Peyer's patch (tissue), 4 donors: ENCODE data around the gene CIAO2B. TPM values are rescaled to one million over a fixed set of nuclear protein-coding genes. Genes with fewer than 3 reads are reported as not detected.

Experiments used
- DNase-seq, 3 donors: peaks; one replicate each; pipeline ENCODE4 v3.0.0-alpha.2; 2017 to 2019
- H3K27ac ChIP-seq, 4 donors: fragments of 200-600 bp; sonication (generic); one replicate each; pipeline ENCODE4 v1.5.1; 2016 to 2019
- H3K27me3 ChIP-seq, 2 donors: fragments of 200-600 bp; sonication (generic); one replicate each; pipeline ENCODE4 v1.5.1; 2019
- H3K36me3 ChIP-seq, 3 donors: fragments of 200-600 bp; sonication (generic); one replicate each; pipeline ENCODE4 v1.5.1; 2016 to 2019
- H3K4me1 ChIP-seq, 4 donors: fragments of 200-600 bp; sonication (generic); one replicate each; pipeline ENCODE4 v1.5.1; 2016 to 2019
- H3K4me3 ChIP-seq, 4 donors: fragments of 200-600 bp; sonication (generic); 1 replicate in 3 of 4; 2 replicates in 1 of 4; pipeline ENCODE4 v1.5.1; 2016 to 2019; ENCODE audit warnings: mild to moderate bottlenecking in 1 of 4
- H3K9me3 ChIP-seq, 4 donors: fragments of 200-600 bp; sonication (generic); one replicate each; pipeline ENCODE4 v1.5.1; 2016 to 2019; ENCODE audit warnings: mild to moderate bottlenecking in 1 of 4
- POLR2A ChIP-seq, 2 donors: fragments of 450-650 bp; IDR thresholded peaks; one replicate each; pipeline ENCODE4 v1.5.1; 2017; ENCODE audit warnings: antibody characterized with exemption in 2 of 2, mild to moderate bottlenecking in 2 of 2, moderate library complexity in 2 of 2
- total RNA-seq, 4 donors: library from RNA; depleted of rRNA; stranded (reverse); fragments of >200 nt; gene quantifications; one replicate each; pipeline ENCODE4 v1.1.0, GENCODE V29; 2016
- TF ChIP-seq, protein P1 (sequence below), 6 experiments: fragments of 450-650 bp in 4 of 6; fragments of 200-600 bp in 2 of 6; sonication (generic) in 1 of 6; IDR thresholded peaks; one replicate each; pipeline ENCODE4 v1.5.1; 2017 to 2019; ENCODE audit warnings: antibody characterized with exemption in 6 of 6, mild to moderate bottlenecking in 3 of 6, moderate library complexity in 1 of 6

Gene CIAO2B
- total RNA-seq = 10 to 100 TPM; 28.1 to 72.7 (median 55.2) TPM

DNA sequence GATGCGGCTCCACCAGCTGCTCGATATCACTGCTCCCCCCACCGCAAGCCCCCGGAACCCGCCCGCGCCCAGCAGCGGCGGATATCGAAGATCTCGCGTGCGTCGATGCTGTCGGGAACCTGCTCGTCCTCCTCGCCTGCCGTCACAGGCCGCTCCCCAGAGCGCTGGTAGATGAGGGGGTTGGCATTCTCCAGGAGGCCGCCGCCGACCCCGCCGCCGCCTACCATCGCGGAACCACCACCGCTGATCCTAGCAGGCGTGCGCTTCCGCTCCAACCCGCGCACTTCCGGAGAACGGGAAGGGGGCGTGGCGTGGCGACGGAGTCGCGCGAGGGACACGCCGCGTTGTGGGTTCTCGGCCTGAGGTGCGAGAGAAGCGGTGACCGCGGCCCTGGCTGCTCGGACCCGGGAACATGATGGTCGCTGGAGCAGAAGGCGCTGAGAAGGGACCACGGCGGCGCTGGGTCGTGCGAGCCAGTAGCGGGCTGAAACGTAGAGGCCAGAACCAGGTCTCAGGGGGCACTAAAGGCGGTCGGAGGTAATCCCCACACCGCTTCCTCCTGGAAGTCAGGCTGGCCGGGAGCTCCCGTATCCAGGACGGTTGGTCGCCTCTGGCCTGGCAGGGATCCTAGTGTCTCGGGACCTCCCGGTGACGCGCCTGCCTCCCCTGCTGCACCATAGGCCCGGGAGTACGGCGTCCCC is at the start of gene CIAO2B:
Gene CIAO2B, minus strand, starts transcription at position 265 of the 701 bp plus-strand sequence. Its CDS starts 38 bp downstream, at position 227.
- TF ChIP-seq POLR2A (IDR thresholded peaks at IDR 0.05) = peak; percentile 84 to 96
- TF ChIP-seq, protein P1, sequence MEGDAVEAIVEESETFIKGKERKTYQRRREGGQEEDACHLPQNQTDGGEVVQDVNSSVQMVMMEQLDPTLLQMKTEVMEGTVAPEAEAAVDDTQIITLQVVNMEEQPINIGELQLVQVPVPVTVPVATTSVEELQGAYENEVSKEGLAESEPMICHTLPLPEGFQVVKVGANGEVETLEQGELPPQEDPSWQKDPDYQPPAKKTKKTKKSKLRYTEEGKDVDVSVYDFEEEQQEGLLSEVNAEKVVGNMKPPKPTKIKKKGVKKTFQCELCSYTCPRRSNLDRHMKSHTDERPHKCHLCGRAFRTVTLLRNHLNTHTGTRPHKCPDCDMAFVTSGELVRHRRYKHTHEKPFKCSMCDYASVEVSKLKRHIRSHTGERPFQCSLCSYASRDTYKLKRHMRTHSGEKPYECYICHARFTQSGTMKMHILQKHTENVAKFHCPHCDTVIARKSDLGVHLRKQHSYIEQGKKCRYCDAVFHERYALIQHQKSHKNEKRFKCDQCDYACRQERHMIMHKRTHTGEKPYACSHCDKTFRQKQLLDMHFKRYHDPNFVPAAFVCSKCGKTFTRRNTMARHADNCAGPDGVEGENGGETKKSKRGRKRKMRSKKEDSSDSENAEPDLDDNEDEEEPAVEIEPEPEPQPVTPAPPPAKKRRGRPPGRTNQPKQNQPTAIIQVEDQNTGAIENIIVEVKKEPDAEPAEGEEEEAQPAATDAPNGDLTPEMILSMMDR (IDR thresholded peaks at IDR 0.05) = no peak
- peak within 1 kb of the TSS; percentile 80 to 98 (median 92) for H3K4me3 ChIP-seq
- H3K36me3 ChIP-seq = peaks cover 0 to 26% (median 0%) of the 10 kb centered on the region in 3 donors
- peak; percentile 81 to 95 (median 93) for DNase-seq
- H3K27ac ChIP-seq = peak within 1 kb of the TSS; percentile 92 to 97 (median 92)
- peaks cover 5 to 55% (median 13%) of the 10 kb centered on the region in 4 donors for H3K4me1 ChIP-seq
- no peaks in the 10 kb centered on the region for H3K27me3 ChIP-seq
- H3K9me3 ChIP-seq = no peaks in the 10 kb centered on the region

DNA sequence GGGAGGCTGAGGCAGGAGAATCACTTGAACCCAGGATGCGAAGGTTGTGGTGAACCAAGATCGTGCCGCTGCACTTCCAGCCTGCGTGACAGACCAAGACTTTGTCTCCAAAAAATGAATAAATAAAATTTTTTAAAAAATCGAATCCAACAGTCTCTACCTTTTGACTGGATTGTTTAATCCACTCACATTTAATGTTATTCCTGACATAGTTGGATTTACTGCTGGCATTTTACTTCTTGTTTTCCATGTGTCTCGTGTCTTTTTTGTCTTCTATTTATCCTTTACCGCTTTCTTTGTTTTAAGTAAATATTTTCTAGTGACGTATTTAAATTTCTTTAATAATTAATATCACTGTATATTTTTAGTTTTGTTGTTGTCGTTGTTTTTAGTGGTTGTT is 48.8 kb upstream of the CIAO2B start:
- H3K27me3 ChIP-seq = no peaks in the 10 kb centered on the region
- H3K9me3 ChIP-seq = no peaks in the 10 kb centered on the region
- no peak overlapping the region for H3K4me3 ChIP-seq
- no peak for TF ChIP-seq POLR2A (IDR thresholded peaks at IDR 0.05)
- TF ChIP-seq, protein P1 (IDR thresholded peaks at IDR 0.05) = no peak
- no peak for DNase-seq
- no peaks in the 10 kb centered on the region for H3K36me3 ChIP-seq
- H3K27ac ChIP-seq = no peak overlapping the region
- no peaks in the 10 kb centered on the region for H3K4me1 ChIP-seq

DNA sequence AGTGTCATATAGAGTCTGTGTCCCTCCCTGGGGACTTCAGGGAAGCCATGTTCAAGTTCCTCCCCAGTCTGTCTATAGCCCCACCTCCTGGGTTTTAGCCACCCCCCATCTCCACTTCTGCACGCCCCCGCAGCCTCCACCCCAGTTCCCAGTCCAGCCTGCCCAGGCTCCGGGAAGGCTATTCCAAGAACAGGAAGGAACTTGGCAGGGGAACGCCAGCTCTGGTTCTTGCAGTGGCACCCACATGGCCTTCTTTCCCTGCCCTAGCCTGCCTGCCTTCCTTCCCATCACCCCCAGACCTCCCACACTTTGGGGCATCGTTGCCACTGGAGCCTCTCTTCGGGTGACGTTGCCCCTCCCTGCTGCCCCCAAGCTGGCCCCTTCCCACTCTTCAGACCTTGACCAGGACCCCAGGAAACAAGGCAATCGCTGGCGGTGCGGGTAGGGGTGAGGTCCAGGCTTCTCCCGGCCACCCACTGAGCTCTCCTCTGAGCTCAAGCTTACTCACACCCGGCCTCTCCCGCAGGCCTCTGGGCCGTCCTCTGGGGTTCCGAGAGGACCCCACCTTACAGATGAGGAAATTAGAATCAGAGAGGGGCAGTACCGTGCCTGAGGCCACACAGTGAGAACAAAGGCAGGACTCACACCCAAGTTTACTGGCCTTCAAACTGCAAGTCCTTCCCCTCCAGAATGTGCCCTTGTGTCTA is 45.0 kb upstream of the CIAO2B start:
- H3K27me3 ChIP-seq = no peaks in the 10 kb centered on the region
- TF ChIP-seq POLR2A (IDR thresholded peaks at IDR 0.05) = no peak
- H3K36me3 ChIP-seq = no peaks in the 10 kb centered on the region
- no peaks in the 10 kb centered on the region for H3K9me3 ChIP-seq
- no peak overlapping the region for H3K27ac ChIP-seq
- DNase-seq = no peak
- no peak overlapping the region for H3K4me3 ChIP-seq
- H3K4me1 ChIP-seq = peaks cover 0 to 8% (median 0%) of the 10 kb centered on the region in 4 donors

DNA sequence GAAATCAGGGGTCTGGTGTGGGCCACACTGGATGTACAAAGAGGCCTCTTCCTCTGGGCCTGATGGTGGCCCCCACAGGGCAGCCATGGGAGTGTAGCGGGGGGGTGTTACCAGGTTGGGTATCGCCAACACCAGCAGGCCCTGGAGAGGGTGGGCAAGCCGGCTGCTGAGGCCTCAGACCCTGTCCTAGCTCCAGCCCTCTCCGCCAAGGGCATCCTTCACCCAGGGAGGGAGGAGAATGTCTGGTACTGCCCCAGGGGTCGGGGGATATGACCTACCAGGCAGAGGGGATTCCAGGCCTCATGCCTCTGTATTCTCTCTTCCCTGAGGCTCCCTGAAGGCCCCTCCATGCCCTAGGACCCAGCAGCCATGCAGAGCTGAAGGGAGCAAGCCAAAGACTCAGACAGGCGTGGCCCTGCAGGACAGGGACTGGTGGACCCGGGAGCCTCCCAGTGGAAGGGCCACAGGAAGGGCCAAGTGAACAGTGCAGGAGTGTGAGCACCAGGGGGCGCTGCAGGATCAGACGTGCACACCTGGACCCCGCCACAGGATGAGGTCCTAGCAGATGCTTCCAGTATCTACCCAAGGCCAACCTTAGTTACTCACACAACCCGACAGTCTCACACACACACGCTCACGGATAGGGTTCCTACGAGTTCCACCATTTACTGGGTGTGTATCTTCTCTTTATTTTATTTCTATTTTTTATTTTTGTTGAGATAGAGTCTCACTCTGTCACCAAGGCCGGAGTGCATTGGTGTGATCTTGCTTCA is 43.3 kb upstream of the CIAO2B start:
- TF ChIP-seq POLR2A (IDR thresholded peaks at IDR 0.05) = no peak
- TF ChIP-seq, protein P1 (IDR thresholded peaks at IDR 0.05) = peak; percentile 90 to 99 (median 98)
- Histone ChIP-seq H3K9me3 (no peaks in the 10 kb centered on the region), H3K27me3 (no peaks in the 10 kb centered on the region), H3K4me1 (peaks cover 0 to 8% (median 0%) of the 10 kb centered on the region in 4 donors), H3K36me3 (no peaks in the 10 kb centered on the region), H3K27ac (no peak overlapping the region), H3K4me3 (no peak overlapping the region)
- peak; percentile 92 to 96 (median 95) for DNase-seq

DNA sequence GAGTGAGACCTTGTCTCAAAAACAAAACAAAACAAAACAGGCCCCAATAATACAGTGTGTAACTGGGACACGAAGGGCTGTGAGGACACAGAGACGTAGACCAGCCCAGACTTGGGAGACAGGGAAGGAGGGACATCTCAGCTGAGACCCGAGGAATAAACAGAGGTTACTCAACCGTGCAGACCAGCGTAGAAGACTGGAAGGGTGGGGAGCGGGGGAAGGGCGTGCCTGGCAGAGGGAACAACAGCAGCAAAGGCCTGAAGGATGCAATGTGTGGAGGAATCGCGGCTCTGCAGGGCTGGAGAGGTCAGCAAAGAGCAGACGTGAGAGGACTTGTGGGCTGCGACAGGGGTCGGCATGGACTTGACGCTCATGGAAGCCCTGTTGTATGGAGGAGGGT is 42.5 kb upstream of the CIAO2B start:
- TF ChIP-seq, protein P1 (IDR thresholded peaks at IDR 0.05) = no peak
- TF ChIP-seq POLR2A (IDR thresholded peaks at IDR 0.05) = no peak

More for the DNA sequence above, 42.5 kb upstream of the CIAO2B start:
- Histone ChIP-seq H3K36me3 (no peaks in the 10 kb centered on the region), H3K4me1 (peaks cover 0 to 8% (median 0%) of the 10 kb centered on the region in 4 donors), H3K27me3 (no peaks in the 10 kb centered on the region), H3K4me3 (no peak overlapping the region), H3K9me3 (no peaks in the 10 kb centered on the region), H3K27ac (no peak overlapping the region)
- no peak for DNase-seq
